ENCODE measurements around the gene APOBEC3F.
"Not testable (repeated sequence)": the region's sequence is repeated elsewhere in the genome, so short reads cannot be mapped to it uniquely, and the experiment has no call there.

Gene APOBEC3F

DNA sequence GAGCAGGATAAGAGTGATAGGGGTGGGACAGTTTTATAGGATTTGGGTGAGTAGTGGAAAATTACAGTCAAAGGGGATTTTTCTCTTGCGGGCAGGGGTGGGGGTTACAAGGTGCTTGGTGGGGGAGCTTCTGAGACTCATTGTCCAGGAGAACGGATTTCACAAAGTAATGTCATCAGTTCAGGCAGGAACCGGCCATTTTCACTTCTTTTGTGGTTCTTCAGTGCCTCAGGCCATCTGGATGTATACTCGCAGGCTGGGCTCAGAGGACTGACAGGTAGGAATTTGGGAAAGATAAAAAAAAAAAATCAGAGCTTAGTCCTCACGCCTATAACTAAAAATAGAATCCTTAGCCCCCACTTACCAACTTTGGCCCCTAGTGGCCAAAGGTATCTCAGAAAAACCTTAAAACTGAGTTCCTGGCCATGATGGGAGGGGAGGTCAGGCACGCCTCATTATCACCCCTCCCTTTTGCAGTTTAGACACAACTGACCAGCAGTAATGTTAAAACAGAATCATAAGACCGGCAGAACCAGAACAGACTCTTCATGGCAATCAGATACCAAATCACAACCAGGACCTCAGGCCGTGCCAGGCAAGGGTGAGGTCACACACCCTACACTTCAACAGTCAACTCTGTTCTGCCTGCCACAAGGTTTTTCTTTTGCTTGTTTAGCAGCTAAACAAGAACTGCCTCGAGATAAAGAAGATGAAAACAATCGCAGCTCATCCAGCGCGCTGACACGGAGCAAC, 27.5 kb downstream of the APOBEC3F start:
- no peak for DNase-seq (ENCODE audit: low read depth in 2 of 3, low spot score in 2 of 3)

DNA sequence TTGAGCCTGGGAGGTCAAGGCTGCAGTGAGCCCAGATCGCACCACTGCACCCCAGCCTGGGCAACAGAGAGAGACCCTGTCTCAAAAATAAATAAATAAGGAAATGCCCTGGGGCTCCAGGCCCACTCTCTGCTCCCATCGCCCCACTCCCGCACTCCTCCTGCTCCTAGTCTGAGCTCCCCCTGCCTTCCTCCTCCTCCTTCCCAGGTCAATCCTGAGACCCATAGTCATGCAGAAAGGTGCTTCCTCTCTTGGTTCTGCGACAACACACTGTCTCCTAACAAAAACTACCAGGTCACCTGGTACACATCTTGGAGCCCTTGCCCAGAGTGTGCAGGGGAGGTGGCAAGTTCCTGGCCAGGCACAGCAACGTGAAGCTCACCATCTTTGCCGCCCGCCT, 29.5 kb downstream of the APOBEC3F start:
- no peak for DNase-seq (ENCODE audit: low read depth in 2 of 3, low spot score in 2 of 3)

DNA sequence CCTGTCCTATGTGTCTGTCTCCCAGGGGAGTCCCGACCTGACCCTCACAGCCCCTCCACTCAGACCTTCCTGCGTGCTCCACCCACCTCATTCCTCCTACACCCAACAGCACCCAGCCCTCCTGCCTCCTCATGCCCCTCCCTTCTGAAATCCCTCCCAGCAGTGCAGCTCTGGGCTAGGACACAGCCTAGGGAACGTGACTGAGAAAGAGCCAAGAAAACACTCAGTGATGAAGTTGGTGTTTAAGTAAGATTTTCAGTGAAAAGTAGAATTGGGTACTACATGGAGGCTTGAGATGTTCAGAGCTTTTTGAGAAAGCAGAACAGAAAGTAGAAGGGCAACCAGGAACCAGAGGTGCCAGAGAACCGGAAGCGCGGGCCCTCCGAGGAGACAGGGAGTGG, 31.9 kb downstream of the APOBEC3F start:
- DNase-seq (ENCODE audit: low read depth in 2 of 3, low spot score in 2 of 3): not testable (repeated sequence)

DNA sequence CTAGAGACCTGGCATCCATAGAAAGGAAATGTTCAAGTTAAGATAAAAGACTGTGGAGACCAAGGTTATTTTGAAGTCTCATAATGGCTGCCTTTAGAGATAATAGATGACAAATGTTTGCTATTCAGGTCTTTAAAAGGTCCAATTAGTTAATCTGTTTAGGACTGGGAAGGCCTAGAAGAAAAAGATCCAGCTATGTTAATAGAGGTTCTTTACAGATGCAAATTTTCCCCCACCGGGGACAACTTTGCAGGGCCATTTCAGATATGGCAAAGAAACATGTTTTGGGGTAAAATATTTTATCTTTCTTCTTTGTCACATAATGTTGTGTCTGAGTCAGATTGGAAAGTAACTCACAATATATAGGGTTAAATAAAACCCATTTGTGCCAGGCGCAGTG, 33.3 kb downstream of the APOBEC3F start:
- DNase-seq (ENCODE audit: low read depth in 2 of 3, low spot score in 2 of 3): no peak

DNA sequence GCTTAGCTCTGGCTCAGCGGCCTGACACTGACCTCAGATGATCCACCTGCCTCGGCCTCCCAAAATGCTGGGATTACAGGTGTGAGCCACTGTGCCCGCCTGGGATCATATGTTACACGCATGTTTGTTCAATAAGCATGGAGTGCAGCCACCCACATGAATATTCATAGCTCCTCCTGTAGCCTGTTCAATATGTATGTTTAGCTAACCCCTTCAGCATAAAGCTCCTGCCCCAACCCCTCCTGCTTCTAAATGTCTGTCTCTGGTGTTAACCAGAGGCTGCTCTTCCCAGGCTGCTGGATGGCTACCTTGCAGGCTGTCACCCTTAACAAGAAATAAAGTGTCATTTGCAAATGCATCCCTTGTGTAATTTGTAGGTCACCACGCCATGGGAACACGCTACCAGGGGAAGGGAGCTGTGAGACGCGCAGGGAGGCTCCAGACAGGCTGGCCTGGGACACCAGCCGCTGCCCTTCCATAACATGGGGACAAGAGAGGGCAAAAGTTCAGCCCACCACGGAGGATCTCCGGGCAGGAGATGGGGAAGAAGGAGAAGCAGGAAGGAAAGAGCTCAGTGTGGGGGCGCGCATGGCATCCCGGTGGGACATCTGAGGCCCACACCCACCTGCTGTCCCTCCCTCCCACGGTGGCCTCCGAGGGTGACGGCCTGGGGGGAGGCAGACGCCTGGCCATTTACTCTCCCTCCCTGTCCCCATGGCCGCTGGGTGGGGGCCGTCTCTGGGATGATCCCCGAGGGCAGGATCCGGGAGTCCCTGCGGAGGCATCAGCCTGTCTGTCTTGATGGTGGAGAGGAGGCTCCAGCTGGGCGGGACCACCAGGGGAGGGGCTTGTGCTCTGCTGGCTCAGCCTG, 35.7 kb downstream of the APOBEC3F start:
- not testable (repeated sequence) for DNase-seq (ENCODE audit: low read depth in 2 of 3, low spot score in 2 of 3)

DNA sequence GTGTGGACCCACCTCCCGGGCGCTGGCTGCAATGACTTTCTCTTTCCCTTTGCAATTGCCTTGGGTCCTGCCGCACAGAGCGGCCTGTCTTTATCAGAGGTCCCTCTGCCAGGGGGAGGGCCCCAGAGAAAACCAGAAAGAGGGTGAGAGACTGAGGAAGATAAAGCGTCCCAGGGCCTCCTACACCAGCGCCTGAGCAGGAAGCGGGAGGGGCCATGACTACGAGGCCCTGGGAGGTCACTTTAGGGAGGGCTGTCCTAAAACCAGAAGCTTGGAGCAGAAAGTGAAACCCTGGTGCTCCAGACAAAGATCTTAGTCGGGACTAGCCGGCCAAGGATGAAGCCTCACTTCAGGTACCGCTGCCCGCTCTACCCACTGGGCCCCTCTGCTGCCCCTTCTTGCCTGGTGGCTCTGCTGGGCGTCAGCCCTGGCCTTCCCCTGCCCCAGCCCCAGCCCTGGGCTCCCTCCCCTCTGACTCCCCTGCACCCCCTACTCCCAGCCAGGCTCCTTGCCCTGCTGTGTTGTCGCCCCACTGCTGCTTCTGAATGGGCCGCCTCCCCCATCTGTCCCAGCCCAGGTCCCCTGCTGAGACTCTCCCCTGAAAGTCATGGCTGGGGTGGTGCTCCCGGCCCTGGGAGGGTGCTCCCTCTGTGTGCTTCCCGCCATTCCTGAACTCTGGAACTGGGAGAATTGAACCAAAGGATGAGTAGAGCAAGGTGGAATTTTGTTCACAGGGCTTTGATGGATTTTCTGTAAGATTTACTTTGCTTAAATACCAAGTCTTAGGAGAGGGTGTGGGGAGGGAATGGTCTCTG, 36.6 kb downstream of the APOBEC3F start, which contains the start of gene APOBEC3G:
TSS of gene APOBEC3G (plus strand) at position 250 of the 815 bp plus-strand sequence. CDS start at position 337, 87 bp downstream.
- not testable (repeated sequence) for DNase-seq (ENCODE audit: low read depth in 2 of 3, low spot score in 2 of 3)

DNA sequence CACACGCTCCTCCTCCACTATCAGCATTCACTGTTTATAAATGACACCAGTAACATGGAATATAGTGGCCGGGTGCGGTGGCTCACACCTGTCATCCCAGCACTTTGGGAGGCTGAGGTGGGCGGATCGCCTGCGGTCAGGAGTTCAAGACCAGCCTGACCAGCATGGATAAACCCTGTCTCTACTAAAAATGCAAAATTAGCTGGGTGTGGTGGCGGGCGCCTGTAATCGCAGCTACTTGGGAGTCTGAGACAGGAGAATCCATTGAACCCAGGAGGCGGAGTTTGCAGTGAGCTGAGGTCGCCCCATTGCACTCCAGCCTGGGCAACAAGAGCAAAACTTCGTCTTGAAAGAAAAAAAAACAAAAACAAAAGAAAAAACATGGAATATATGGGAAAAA, 37.2 kb downstream of the APOBEC3F start:
- not testable (repeated sequence) for DNase-seq (ENCODE audit: low read depth in 2 of 3, low spot score in 2 of 3)

DNA sequence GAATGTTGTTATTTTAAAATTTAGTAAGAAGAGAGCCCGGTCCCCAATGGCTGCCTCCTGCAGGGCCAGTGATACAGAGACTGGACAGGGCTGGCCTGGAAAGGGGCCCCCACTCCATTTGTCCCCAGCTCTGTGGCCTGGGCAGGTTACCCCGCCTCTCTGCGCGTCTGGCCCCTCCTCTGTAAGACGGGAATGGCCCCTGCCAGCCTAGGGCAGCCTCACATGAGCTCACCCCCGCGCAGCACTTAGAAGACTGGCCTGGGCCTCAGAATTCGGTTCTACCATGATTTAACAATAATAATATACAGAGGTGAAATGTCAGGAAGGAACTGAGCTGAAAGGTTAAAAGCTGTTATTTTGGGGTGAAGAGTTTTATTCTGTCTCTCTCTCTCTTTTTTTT, 37.7 kb downstream of the APOBEC3F start:
- DNase-seq (ENCODE audit: low read depth in 2 of 3, low spot score in 2 of 3): no peak

DNA sequence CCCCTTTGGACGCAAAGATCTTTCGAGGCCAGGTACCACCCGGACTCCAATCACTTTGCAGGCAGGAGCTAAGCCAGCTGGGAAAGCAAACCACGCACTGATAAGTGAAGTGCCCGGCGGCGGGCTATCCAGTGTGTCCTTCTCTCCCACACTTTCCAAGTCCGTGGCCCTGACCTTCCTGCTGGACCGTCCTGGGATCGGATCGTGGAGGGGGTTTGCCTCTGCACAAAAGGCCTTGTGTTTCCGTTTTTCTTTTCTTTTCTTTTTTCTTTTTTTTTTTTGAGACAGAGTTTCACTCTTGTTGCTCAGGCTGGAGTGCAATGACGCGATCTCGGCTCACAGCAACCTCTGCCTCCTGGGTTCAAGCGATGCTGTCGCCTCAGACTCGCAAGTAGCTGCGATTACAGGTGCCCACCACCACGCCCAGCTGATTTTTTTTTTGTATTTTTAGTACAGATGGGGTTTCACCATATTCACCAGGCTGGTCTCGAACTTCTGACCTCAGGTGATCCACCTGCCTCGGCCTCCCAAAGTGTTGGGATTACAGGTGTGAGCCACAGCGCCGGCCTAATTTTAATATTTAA, 38.5 kb downstream of the APOBEC3F start:
- not testable (repeated sequence) for DNase-seq (ENCODE audit: low read depth in 2 of 3, low spot score in 2 of 3)

DNA sequence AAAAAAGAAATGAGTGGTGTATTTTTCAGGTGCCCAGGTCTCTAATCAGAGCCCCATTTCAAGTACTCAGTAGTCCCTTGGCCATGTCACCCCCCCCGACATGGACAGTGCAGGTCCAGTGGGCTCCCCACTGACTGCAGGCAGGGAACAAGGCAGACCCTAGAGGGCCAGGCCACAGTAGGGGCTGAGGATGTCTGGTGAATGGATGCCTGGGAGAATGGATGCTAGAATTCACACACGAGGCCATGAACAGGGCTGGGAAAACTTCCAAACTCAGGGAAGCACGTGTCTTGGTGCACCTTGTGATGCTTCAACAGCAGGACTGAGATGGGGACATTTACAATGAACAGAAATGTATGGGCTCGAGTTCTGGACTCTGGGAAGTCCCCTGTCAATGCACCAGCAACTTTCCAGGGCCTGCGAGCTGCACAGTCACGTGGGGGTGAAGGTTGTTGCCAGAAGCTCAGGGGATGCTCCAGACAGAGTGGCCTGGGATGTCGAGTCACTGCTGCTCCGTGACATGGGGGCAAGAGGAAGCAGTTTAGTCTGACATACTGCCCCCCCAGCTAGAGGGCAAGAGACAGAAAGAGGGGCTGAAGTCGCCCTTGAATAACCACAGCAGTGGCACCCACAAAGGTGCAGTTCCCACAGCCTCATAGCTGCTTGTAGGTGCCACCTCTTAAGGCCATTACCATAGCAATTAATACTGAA, 39.5 kb downstream of the APOBEC3F start:
- DNase-seq (ENCODE audit: low read depth in 2 of 3, low spot score in 2 of 3): no peak

DNA sequence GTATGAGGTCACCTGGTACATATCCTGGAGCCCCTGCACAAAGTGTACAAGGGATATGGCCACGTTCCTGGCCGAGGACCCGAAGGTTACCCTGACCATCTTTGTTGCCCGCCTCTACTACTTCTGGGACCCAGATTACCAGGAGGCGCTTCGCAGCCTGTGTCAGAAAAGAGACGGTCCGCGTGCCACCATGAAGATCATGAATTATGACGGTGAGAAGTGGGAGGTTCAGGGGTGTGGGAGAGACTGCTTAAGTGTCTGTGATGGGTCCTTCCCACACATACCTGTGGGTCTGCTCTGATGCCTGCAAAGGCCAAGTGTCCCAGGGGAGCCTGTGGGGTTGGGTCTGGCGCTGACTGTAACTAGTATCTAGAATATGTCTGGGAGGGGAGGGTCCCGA, 40.4 kb downstream of the APOBEC3F start:
- no peak for DNase-seq (ENCODE audit: low read depth in 2 of 3, low spot score in 2 of 3)

DNA sequence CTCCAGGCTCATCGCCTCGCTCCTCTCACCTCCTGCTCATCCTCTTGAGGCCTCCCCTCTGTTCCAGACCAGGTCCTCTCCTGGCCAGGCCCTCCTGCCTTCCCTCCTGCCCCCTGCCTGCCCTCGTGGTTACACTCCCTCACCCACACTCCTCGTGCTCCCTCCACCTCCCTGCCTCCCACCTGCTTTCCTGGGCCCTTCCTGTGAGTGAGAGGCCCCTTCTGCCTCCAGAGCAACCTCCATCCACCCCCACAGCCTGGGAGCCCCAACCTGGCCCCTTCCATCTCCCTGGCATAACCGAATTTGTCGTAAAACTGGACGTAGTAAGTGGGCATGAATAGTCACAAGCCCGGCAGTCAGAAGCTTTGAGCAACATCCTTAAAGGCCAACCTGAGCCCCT, 40.9 kb downstream of the APOBEC3F start:
- no peak for DNase-seq (ENCODE audit: low read depth in 2 of 3, low spot score in 2 of 3)

DNA sequence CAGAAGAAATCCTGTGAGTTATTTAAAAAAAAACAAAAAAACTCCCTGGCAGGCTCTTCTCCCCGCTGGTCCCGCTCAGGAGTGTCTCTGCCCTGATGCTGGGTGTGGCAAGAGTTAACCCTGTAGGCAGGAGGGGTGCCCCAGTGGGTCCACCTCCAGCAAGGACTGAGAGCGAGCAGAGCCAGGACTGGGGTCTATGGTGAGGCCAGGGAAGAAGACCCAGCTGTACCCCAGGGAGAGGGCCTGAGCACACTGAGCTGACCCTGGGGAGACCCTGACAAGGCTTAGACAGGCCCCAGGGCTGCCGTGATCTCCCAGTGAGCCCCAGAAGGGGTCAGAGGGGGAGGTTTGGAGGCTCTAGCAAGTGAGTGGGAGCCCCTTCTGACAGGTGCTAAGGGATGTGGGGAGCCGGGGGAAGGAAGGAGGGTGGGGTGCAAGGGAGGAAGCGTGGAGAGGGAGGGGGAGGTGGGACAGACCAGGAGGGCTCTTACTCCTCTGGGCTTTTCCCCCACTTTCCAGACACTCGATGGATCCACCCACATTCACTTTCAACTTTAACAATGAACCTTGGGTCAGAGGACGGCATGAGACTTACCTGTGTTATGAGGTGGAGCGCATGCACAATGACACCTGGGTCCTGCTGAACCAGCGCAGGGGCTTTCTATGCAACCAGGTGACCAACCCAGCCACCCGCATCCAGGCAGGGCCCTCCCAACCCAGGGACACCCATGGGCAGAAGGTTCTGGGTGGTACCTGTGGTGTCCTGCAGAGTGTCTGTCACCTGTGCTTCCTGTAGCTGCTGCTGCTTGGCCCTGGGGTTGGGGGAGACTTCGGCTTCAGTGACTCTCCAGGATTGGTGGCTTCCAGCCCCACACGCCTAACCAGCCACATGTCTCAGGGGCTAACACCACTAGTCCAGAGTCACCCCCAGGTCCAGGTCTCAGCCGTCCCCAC, 42.8 kb downstream of the APOBEC3F start:
- DNase-seq (ENCODE audit: low read depth in 2 of 3, low spot score in 2 of 3): no peak

DNA sequence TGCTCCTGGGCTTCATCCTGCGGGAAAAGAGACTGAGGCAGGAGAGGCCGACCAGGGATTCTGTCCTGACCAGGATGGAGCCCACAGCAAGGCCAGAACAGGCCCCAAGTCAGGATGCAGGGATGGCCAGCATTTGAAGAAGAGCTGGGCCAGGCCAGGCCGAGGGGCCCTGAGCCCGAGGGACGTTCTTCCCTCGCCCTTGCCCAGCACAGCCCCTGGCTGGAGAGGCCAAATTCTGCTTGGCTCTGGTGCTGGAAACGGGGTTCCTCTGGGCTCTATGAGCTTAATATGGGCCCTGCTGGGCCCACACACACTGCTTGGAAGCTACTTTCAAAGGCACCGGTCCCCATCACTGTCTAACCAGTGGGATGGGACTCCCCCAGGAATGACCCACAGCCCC, 44.0 kb downstream of the APOBEC3F start:
- DNase-seq (ENCODE audit: low read depth in 2 of 3, low spot score in 2 of 3): no peak

DNA sequence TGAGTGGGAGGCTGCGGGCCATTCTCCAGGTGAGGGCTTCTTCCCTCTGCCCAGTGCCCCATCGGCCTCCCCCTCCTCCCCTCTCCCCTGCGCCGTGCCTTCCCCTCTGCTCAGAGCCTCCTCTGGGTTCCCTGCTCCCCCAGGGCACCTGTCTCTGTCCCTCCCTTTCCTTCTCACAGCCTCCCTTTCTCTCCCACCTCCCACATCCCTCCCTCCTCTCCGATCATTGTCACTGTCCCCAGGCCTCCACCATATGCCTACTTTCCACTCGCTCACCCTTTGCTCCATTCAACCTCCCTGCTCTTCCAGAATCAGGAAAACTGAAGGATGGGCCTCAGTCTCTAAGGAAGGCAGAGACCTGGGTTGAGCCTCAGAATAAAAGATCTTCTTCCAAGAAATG, 46.4 kb downstream of the APOBEC3F start:
- DNase-seq (ENCODE audit: low read depth in 2 of 3, low spot score in 2 of 3): no peak

DNA sequence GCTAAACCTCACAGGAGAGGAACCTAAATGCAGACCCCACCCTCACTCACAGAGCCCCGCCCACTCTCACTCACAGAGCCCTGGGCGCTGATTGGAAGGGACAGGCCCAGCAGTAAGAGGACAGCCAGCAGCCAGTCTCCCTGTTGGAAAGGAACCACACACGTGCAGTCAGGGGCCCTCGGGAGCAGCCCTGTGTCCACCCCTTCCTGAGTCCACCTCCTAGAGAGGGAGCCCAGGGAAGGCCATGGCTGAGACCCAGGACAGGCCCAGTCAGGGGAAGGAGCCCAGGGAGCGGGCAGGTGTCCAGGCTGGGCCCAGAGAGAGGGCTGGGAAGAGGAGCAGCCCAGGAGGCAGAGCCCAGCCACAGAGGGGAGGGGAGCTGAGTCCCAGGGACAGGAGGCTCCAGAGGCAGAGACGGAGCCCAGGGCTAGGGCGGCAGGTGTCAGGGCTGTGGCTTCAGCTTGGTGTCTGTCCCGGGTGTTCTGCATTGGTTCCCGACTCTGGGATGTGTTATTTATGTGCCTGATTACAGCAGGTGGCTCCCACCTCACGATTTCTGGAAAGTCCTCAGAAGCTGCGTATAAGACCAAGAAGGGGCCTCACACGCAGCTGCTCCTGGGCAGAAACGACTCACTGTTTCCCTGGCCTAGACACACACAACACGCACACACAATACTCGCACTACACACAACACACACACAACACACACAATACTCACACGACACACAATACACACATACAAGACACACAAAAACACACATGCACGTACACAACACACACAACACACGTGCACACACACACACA, 47.4 kb downstream of the APOBEC3F start:
- DNase-seq (ENCODE audit: low read depth in 2 of 3, low spot score in 2 of 3): no peak

DNA sequence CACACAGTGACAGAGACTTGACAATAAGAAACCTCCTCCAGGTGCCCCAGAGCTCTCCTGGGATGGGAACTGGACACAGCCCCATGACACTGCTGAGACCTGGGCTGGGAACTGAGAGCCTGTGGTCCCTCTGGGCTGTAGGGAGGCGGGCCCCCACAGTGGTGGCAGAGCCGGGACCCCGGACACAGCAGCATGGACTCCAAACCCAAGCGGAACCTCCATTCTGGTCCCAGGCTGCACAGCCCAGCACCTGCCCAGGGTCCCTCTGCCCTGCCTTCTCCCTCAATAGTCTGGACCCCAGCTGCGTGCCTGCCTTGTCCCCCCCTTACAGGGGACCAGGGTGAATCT, 48.0 kb downstream of the APOBEC3F start:
- no peak for DNase-seq (ENCODE audit: low read depth in 2 of 3, low spot score in 2 of 3)

DNA sequence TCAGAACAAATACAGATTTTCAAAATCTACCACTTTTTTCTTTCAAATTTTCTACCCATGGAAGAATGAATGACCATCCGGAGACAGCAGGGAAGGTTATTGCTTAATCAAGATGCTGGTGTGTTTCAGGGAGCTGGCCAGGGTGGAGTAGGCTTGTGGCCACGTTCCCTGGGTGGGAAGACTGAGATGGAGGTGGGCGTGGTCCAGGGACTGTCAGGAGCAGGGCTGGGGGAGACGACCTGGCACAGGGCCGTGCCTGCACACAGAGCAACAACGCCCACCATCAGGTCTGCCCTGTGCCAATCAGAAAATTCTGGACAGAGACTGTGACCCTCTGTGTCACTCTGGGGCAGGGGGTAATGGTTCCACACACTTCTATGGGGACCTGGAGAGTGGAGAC, 49.3 kb downstream of the APOBEC3F start:
- no peak for DNase-seq (ENCODE audit: low read depth in 2 of 3, low spot score in 2 of 3)

Data from activated CD8-positive, alpha-beta memory T cell treated with anti-CD3 and anti-CD28 coated beads for 48 hours (primary cell).